Measurements from ENCODE around the gene SPTLC1. TPM values are rescaled to one million over a fixed set of nuclear protein-coding genes. Genes with fewer than 3 reads are reported as not detected.

The SPTLC1 gene
- total RNA-seq, 4 donors from 2014 or later: 71.1 to 92.0 (median 89.1) TPM

GRCh38 chr9:92048924-92049625 lies 66.1 kb downstream of the SPTLC1 start:
- no peak for DNase-seq (ENCODE audit: low spot score)
- no peak for TF ChIP-seq CTCF (IDR thresholded peaks at IDR 0.05)
- ATAC-seq (ENCODE audit: low FRiP score): no peak

- DNase-seq (ENCODE audit: low spot score) (no peak), ATAC-seq (ENCODE audit: low FRiP score) (no peak)
- TF ChIP-seq CTCF (IDR thresholded peaks at IDR 0.05): no peak
Measured at GRCh38 chr9:92047500-92047899, 67.7 kb downstream of the SPTLC1 start.

GRCh38 chr9:92046676-92047075 lies 68.5 kb downstream of the SPTLC1 start:
- DNase-seq (ENCODE audit: low spot score) (no peak), ATAC-seq (ENCODE audit: low FRiP score) (no peak)
- TF ChIP-seq CTCF (IDR thresholded peaks at IDR 0.05): no peak

- TF ChIP-seq CTCF (IDR thresholded peaks at IDR 0.05): no peak
- ATAC-seq (ENCODE audit: low FRiP score) (no peak), DNase-seq (ENCODE audit: low spot score) (no peak)
Measured at GRCh38 chr9:92044936-92045335, 70.3 kb downstream of the SPTLC1 start.

GRCh38 chr9:92043002-92043401 lies 72.2 kb downstream of the SPTLC1 start:
- ATAC-seq (ENCODE audit: low FRiP score) (no peak), DNase-seq (ENCODE audit: low spot score) (no peak)
- TF ChIP-seq CTCF (IDR thresholded peaks at IDR 0.05): no peak

- ATAC-seq (ENCODE audit: low FRiP score) (no peak), DNase-seq (ENCODE audit: low spot score) (no peak)
- no peak for TF ChIP-seq CTCF (IDR thresholded peaks at IDR 0.05)
Measured at GRCh38 chr9:92042260-92042659, 73.0 kb downstream of the SPTLC1 start.

GRCh38 chr9:92036756-92037155 lies 78.5 kb downstream of the SPTLC1 start:
- TF ChIP-seq CTCF (IDR thresholded peaks at IDR 0.05): no peak
- no peak for DNase-seq (ENCODE audit: low spot score)
- no peak for ATAC-seq (ENCODE audit: low FRiP score)
